Spleen (tissue), 7 donors: Measurements from ENCODE around the gene PARP11.

ENCODE experiments used
- POLR2A ChIP-seq, 3 donors: fragments of 450-650 bp; IDR thresholded peaks; one replicate each; pipeline ENCODE4 v1.5.1; 2017; ENCODE audit warnings: antibody characterized with exemption in 3 of 3, mild to moderate bottlenecking in 1 of 3
- POLR2AphosphoS5 ChIP-seq, 3 donors: sonication (generic); formaldehyde crosslinking; IDR thresholded peaks; one replicate each; pipeline ENCODE4 v1.5.1; 2017; ENCODE audit warnings: antibody characterized with exemption in 3 of 3
- TF ChIP-seq, protein P1 (sequence below), 11 experiments: fragments of 200-600 bp in 7 of 11; fragments of 450-650 bp in 4 of 11; sonication (generic) in 4 of 11; IDR thresholded peaks in 8 of 11; conservative IDR thresholded peaks in 3 of 11; 1 replicate in 7 of 11; 2 replicates in 4 of 11; pipeline versions ENCODE4 v1.4.0 to v1.8.0; 2016 to 2021; ENCODE audit warnings: antibody characterized with exemption in 11 of 11, inconsistent platforms in 4 of 11, mild to moderate bottlenecking in 1 of 11
- donor health status: DM: no; HTN: no; CAD: no; lungs with moderate emphysema.
- donor health status: DM: no; HTN: no; CAD: no.
- donor health status: DM: no; HTN: no; CAD: no.

DNA sequence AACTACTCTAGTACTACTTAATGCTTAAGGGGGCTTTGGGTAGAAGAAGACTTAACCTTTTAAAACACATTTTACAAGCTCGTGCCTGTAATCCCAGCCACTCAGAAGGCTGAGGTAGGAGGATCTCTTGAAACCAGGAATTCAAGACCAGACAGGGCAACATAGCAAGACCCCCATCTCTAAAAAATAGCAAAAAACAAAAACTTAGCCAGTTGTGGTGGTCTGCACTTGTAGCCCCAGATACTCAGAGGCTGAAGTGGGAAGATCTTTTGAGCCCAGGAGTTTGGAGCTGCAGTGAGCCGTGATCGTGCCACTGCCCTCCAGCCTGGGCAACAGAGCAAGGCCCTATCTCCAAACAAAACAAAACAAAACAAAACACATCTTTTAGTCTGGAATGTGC is 39.7 kb upstream of the PARP11 start:
- no peak for TF ChIP-seq POLR2AphosphoS5 (IDR thresholded peaks at IDR 0.05)
- TF ChIP-seq, protein P1, sequence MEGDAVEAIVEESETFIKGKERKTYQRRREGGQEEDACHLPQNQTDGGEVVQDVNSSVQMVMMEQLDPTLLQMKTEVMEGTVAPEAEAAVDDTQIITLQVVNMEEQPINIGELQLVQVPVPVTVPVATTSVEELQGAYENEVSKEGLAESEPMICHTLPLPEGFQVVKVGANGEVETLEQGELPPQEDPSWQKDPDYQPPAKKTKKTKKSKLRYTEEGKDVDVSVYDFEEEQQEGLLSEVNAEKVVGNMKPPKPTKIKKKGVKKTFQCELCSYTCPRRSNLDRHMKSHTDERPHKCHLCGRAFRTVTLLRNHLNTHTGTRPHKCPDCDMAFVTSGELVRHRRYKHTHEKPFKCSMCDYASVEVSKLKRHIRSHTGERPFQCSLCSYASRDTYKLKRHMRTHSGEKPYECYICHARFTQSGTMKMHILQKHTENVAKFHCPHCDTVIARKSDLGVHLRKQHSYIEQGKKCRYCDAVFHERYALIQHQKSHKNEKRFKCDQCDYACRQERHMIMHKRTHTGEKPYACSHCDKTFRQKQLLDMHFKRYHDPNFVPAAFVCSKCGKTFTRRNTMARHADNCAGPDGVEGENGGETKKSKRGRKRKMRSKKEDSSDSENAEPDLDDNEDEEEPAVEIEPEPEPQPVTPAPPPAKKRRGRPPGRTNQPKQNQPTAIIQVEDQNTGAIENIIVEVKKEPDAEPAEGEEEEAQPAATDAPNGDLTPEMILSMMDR (IDR thresholded peaks at IDR 0.05 in 8 of 11, conservative IDR thresholded peaks at IDR 0.05 in 3 of 11), result no peak
- TF ChIP-seq POLR2A (IDR thresholded peaks at IDR 0.05), result no peak
